GM23248 (cell line): ENCODE measurements around the gene CDK14. TPM values are rescaled to one million over a fixed set of nuclear protein-coding genes. Genes with fewer than 3 reads are reported as not detected.

ENCODE experiments used
- DNase-seq: peaks from one replicate; pipeline ENCODE4 v3.0.0-alpha.2; 2015
- H2AFZ ChIP-seq: fragments of 200-600 bp; sonication (generic); 2 replicates; pipeline ENCODE4 v1.6.1; 2016; ENCODE audit warnings: antibody characterized with exemption
- H3F3A ChIP-seq: fragments of 200-600 bp; sonication (generic); 2 replicates; pipeline ENCODE4 v1.6.1; 2016; ENCODE audit warnings: mild to moderate bottlenecking, antibody characterized with exemption, mixed run types; ENCODE audit not compliant: insufficient read depth
- H3K27ac ChIP-seq: fragments of 200-600 bp; sonication (generic); 2 replicates; pipeline ENCODE4 v1.5.1; 2016; ENCODE audit warnings: mild to moderate bottlenecking
- H3K27me3 ChIP-seq: fragments of 200-600 bp; sonication (generic); replicated peaks from 2 replicates; pipeline ENCODE4 v1.6.1; 2016; ENCODE audit warnings: mild to moderate bottlenecking; ENCODE audit not compliant: insufficient read depth
- H3K36me3 ChIP-seq: fragments of 200-600 bp; sonication (generic); 2 replicates; pipeline ENCODE4 v1.6.1; 2016; ENCODE audit warnings: low read depth, mild to moderate bottlenecking
- H3K4me1 ChIP-seq: fragments of 200-600 bp; sonication (generic); 2 replicates; pipeline ENCODE4 v1.6.1; 2016; ENCODE audit warnings: mild to moderate bottlenecking; ENCODE audit not compliant: insufficient read depth
- H3K4me2 ChIP-seq: fragments of 200-600 bp; sonication (generic); one replicate; pipeline ENCODE4 v1.6.1; 2016; ENCODE audit warnings: mild to moderate bottlenecking; ENCODE audit not compliant: unreplicated experiment
- H3K4me3 ChIP-seq: fragments of 200-600 bp; sonication (generic); 2 replicates; pipeline ENCODE4 v1.5.1; 2016; ENCODE audit warnings: mild to moderate bottlenecking
- H3K79me2 ChIP-seq: fragments of 200-600 bp; sonication (generic); 2 replicates; pipeline ENCODE4 v1.6.1; 2016; ENCODE audit warnings: mild to moderate bottlenecking; ENCODE audit not compliant: insufficient read depth
- H3K9ac ChIP-seq: fragments of 200-600 bp; sonication (generic); 2 replicates; pipeline ENCODE4 v1.6.1; 2016; ENCODE audit warnings: mild to moderate bottlenecking
- H3K9me2 ChIP-seq: fragments of 200-600 bp; sonication (generic); 2 replicates; pipeline ENCODE4 v1.6.1; 2016; ENCODE audit warnings: mixed run types, mild to moderate bottlenecking, moderate library complexity; ENCODE audit not compliant: insufficient read depth
- H3K9me3 ChIP-seq: fragments of 200-600 bp; sonication (generic); one replicate; pipeline ENCODE4 v1.6.1; 2017; ENCODE audit warnings: low read depth
- H4K20me1 ChIP-seq: fragments of 200-600 bp; sonication (generic); 2 replicates; pipeline ENCODE4 v1.6.0; 2016; ENCODE audit not compliant: insufficient read depth
- EZH2 ChIP-seq: fragments of 200-600 bp; sonication (generic); IDR thresholded peaks from 2 replicates; pipeline ENCODE4 v1.6.1; 2018; ENCODE audit warnings: antibody characterized with exemption, mild to moderate bottlenecking; ENCODE audit not compliant: insufficient read depth, poor library complexity, severe bottlenecking
- EZH2phosphoT487 ChIP-seq: fragments of 200-600 bp; sonication (generic); IDR thresholded peaks from 2 replicates; pipeline ENCODE4 v1.6.1; 2018; ENCODE audit warnings: antibody characterized with exemption, moderate library complexity, mild to moderate bottlenecking, low read depth; ENCODE audit not compliant: insufficient read depth
- WGBS, 2 experiments: methylation state at CpG; one replicate each; pipeline ENCODE4 v1.1.6; 2015 to 2017; ENCODE audit warnings: low lambda C conversion rate in 2 of 2, low coverage in 1 of 2; ENCODE audit errors: missing lambda C conversion rate in 2 of 2; 5-methylcytosine and 5-hydroxymethylcytosine counted together
- in situ Hi-C: fragments of 300-500 bp; cut with MboI; formaldehyde crosslinking; loops from 2 replicates; pipeline ENCODE4 v1.15.0; 2020
- polyA plus RNA-seq: library from polyadenylated mRNA; unstranded; fragments of >200 nt; fragmentation: Nextera tagmentation; extraction: Ambion mirVana; gene quantifications from 2 replicates; pipeline ENCODE4 v1.2.1, GENCODE V29; 2016
- total RNA-seq: library from RNA; depleted of rRNA; stranded (reverse); fragments of >200 nt; shearing (Covaris generic); gene quantifications from 2 replicates; pipeline ENCODE4 v1.2.3, GENCODE V29; 2014

Gene CDK14
- total and polyA plus RNA-seq, 2 experiments from 2014 or later, result 19.9 to 21.2 TPM

DNA sequence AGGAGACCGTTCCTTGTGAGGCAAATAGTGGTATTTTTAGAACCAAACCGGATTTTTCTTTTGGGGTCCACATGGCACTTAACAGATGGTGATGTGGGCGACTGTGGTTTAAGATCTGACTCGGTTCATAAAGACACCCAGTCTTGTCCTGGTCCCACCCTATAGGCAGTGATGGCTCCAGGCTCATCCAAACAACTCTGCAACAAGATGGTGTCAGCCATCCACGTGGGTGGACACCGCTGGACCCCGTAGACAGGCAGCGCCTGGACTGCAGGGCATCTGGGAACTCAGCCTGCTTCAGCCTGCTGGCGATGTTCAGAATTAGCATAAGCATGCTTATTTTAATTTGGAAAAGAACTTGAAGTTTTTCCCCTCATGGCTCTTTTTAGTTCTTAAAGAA, 409.7 kb downstream of the CDK14 start:
- no peaks in the 10 kb centered on the region for H3K27me3 ChIP-seq
- no peak overlapping the region for H3K27ac ChIP-seq
- no peak for TF ChIP-seq EZH2phosphoT487
- TF ChIP-seq EZH2, result no peak
- H3K79me2 ChIP-seq, result 0 out of 2 replicates have a peak, but pooled peaks cover 6% of the 10 kb centered on the region
- H3K36me3 ChIP-seq, result no peaks in the 10 kb centered on the region
- no peaks in the 10 kb centered on the region for H4K20me1 ChIP-seq
- H3K9me2 ChIP-seq, result 0 out of 2 replicates have a peak, but pooled peaks cover 3% of the 10 kb centered on the region
- in situ Hi-C loops, result loop anchor here (25.0 kb wide), 1 partner anchor 544 kb away; the partner anchor contains the start of gene PTTG1IP2
- no peak overlapping the region for H2AFZ ChIP-seq
- H3K9me3 ChIP-seq, result no peaks in the 10 kb centered on the region
- DNase-seq, result no peak
- peaks cover 5% of the 10 kb centered on the region for H3K4me1 ChIP-seq
- H3K4me2 ChIP-seq, result no peak overlapping the region
- H3K4me3 ChIP-seq, result no peak overlapping the region
- no peak overlapping the region for H3K9ac ChIP-seq
- H3F3A ChIP-seq, result peaks cover 13% of the 10 kb centered on the region; the same call in 1 of the 2 replicates
- 90 to 95% methylated on average over 9 of the region's 9 CpGs for WGBS, 2 experiments

- TF ChIP-seq EZH2, result no peak
- no peak for TF ChIP-seq EZH2phosphoT487
- no peak overlapping the region for H3K4me2 ChIP-seq
- no peaks in the 10 kb centered on the region for H3K9me3 ChIP-seq
- in situ Hi-C loops, result loop anchor here (25.0 kb wide), 1 partner anchor 545 kb away; the partner anchor contains the start of gene PTTG1IP2
- H2AFZ ChIP-seq, result no peak overlapping the region
- H4K20me1 ChIP-seq, result no peaks in the 10 kb centered on the region
- 0 out of 2 replicates have a peak, but pooled peaks cover 6% of the 10 kb centered on the region for H3F3A ChIP-seq
- WGBS, 2 experiments, result 64 to 67% methylated on average over 1 of the region's 1 CpG
- no peaks in the 10 kb centered on the region for H3K27me3 ChIP-seq
- no peaks in the 10 kb centered on the region for H3K4me1 ChIP-seq
- H3K4me3 ChIP-seq, result no peak overlapping the region
- no peaks in the 10 kb centered on the region for H3K36me3 ChIP-seq
- H3K9ac ChIP-seq, result no peak overlapping the region
- no peak for DNase-seq
- no peaks in the 10 kb centered on the region for H3K79me2 ChIP-seq
- 0 out of 2 replicates have a peak, but pooled peaks cover 3% of the 10 kb centered on the region for H3K9me2 ChIP-seq
- H3K27ac ChIP-seq, result no peak overlapping the region
Measured at GRCh38 chr7:91007371-91007770, 411.2 kb downstream of the CDK14 start.

- Histone ChIP-seq H3K9me2 (0 out of 2 replicates have a peak, but pooled peaks cover 11% of the 10 kb centered on the region), H3K9me3 (no peaks in the 10 kb centered on the region), H4K20me1 (no peaks in the 10 kb centered on the region), H3K4me2 (no peak overlapping the region), H3F3A (0 out of 2 replicates have a peak, but pooled peaks cover 6% of the 10 kb centered on the region), H3K36me3 (no peaks in the 10 kb centered on the region), H2AFZ (no peak overlapping the region), H3K27me3 (no peaks in the 10 kb centered on the region), H3K79me2 (no peaks in the 10 kb centered on the region), H3K9ac (no peak overlapping the region), H3K27ac (no peak overlapping the region), H3K4me3 (no peak overlapping the region), H3K4me1 (no peaks in the 10 kb centered on the region)
- in situ Hi-C loops, result loop anchor here (25.0 kb wide), 1 partner anchor 551 kb away; the partner anchor contains the start of gene PTTG1IP2
- DNase-seq, result no peak
- TF ChIP-seq EZH2, result no peak
- no peak for TF ChIP-seq EZH2phosphoT487
- 91 to 94% methylated on average over 1 of the region's 1 CpG for WGBS, 2 experiments
Measured at GRCh38 chr7:91013078-91013477, 417.0 kb downstream of the CDK14 start.

GRCh38 chr7:91019686-91020385, 423.7 kb downstream of the CDK14 start:
- Histone ChIP-seq H4K20me1 (no peaks in the 10 kb centered on the region), H3K4me2 (no peak overlapping the region), H3K9me2 (0 out of 2 replicates have a peak, but pooled peaks cover 8% of the 10 kb centered on the region), H3F3A (no peaks in the 10 kb centered on the region), H3K9ac (no peak overlapping the region), H3K9me3 (no peaks in the 10 kb centered on the region), H2AFZ (no peak overlapping the region), H3K27ac (no peak overlapping the region), H3K4me1 (peaks cover 14% of the 10 kb centered on the region; the same call in 1 of the 2 replicates), H3K27me3 (no peaks in the 10 kb centered on the region), H3K79me2 (no peaks in the 10 kb centered on the region), H3K4me3 (no peak overlapping the region), H3K36me3 (no peaks in the 10 kb centered on the region)
- in situ Hi-C loops, result loop anchor here (25.0 kb wide), 1 partner anchor 558 kb away; the partner anchor contains the start of gene PTTG1IP2
- TF ChIP-seq EZH2phosphoT487 (no peak), EZH2 (no peak)
- 97 to 100% methylated on average over 2 of the region's 2 CpGs for WGBS, 2 experiments
- no peak for DNase-seq
